AG09319 (cell line): ENCODE results near the gene ACSBG1.

Experiments used
- DNase-seq: peaks from one replicate; pipeline ENCODE4 v3.0.0-alpha.2; 2010; ENCODE audit warnings: low read depth; ENCODE audit errors: extremely low read depth
- CTCF ChIP-seq: IDR thresholded peaks from 2 replicates; pipeline ENCODE4 v1.5.1; 2011; ENCODE audit warnings: low read depth, mild to moderate bottlenecking, inconsistent platforms, low read length, moderate library complexity

ACSBG1 gene

GRCh38 chr15:78177447-78177873 lies 56.9 kb downstream of the ACSBG1 start:
- no peak for DNase-seq
- peak; percentile 69 for TF ChIP-seq CTCF

- no peak for TF ChIP-seq CTCF
- no peak for DNase-seq
Observed at GRCh38 chr15:78175330-78175729, 59.0 kb downstream of the ACSBG1 start.

- no peak for TF ChIP-seq CTCF
- no peak for DNase-seq
Observed at GRCh38 chr15:78174401-78174800, 60.0 kb downstream of the ACSBG1 start.

- TF ChIP-seq CTCF, result no peak
- no peak for DNase-seq
Observed at GRCh38 chr15:78171864-78172472, 62.4 kb downstream of the ACSBG1 start.

GRCh38 chr15:78170848-78171773 lies 63.3 kb downstream of the ACSBG1 start:
- TF ChIP-seq CTCF, result no peak
- no peak for DNase-seq

GRCh38 chr15:78168608-78169007 lies 65.8 kb downstream of the ACSBG1 start:
- TF ChIP-seq CTCF, result no peak
- DNase-seq, result no peak

GRCh38 chr15:78167227-78167888 lies 67.0 kb downstream of the ACSBG1 start:
- DNase-seq, result no peak
- TF ChIP-seq CTCF, result no peak
